HL-60 (cell line): Measurements from ENCODE around the gene MTG2.

Experiments used
- DNase-seq, 2 experiments: peaks; one replicate each; pipeline ENCODE4 v3.0.0-alpha.2; 2010 to 2020; ENCODE audit warnings: low read depth in 1 of 2, low spot score in 1 of 2
- H3K27ac ChIP-seq: fragments of 250-450 bp; sonication (Bioruptor Pico); replicated peaks from 2 replicates; pipeline ENCODE4 v1.5.1; 2020; ENCODE audit warnings: mild to moderate bottlenecking, moderate library complexity
- H3K27me3 ChIP-seq: fragments of 250-450 bp; sonication (Bioruptor Pico); 2 replicates; pipeline ENCODE4 v1.5.1; 2021; ENCODE audit warnings: mild to moderate bottlenecking, moderate library complexity; ENCODE audit not compliant: insufficient read depth, poor library complexity, severe bottlenecking
- H3K4me3 ChIP-seq: replicated peaks from 2 replicates; pipeline ENCODE4 v1.5.1; 2011; ENCODE audit warnings: mild to moderate bottlenecking, control low read depth, low read length; ENCODE audit not compliant: insufficient read depth
- GABPA ChIP-seq: IDR thresholded peaks from 2 replicates; pipeline ENCODE4 v1.6.1; 2012; ENCODE audit warnings: low read depth
- POLR2AphosphoS5 ChIP-seq: IDR thresholded peaks from 2 replicates; pipeline ENCODE4 v1.6.1; 2012; ENCODE audit warnings: low read depth
- SPI1 ChIP-seq: IDR thresholded peaks from 2 replicates; pipeline ENCODE4 v1.6.1; 2012; ENCODE audit warnings: low read depth, mild to moderate bottlenecking, borderline replicate concordance
- TF ChIP-seq, protein P1 (sequence below): IDR thresholded peaks from one replicate; pipeline ENCODE4 v1.5.1; 2011; ENCODE audit warnings: low read length, control low read depth, inconsistent platforms; ENCODE audit not compliant: insufficient read depth
- TF ChIP-seq, protein P2 (sequence below): IDR thresholded peaks from 2 replicates; pipeline ENCODE4 v1.6.1; 2012; ENCODE audit warnings: low read depth; ENCODE audit not compliant: insufficient replicate concordance

MTG2 gene

DNA sequence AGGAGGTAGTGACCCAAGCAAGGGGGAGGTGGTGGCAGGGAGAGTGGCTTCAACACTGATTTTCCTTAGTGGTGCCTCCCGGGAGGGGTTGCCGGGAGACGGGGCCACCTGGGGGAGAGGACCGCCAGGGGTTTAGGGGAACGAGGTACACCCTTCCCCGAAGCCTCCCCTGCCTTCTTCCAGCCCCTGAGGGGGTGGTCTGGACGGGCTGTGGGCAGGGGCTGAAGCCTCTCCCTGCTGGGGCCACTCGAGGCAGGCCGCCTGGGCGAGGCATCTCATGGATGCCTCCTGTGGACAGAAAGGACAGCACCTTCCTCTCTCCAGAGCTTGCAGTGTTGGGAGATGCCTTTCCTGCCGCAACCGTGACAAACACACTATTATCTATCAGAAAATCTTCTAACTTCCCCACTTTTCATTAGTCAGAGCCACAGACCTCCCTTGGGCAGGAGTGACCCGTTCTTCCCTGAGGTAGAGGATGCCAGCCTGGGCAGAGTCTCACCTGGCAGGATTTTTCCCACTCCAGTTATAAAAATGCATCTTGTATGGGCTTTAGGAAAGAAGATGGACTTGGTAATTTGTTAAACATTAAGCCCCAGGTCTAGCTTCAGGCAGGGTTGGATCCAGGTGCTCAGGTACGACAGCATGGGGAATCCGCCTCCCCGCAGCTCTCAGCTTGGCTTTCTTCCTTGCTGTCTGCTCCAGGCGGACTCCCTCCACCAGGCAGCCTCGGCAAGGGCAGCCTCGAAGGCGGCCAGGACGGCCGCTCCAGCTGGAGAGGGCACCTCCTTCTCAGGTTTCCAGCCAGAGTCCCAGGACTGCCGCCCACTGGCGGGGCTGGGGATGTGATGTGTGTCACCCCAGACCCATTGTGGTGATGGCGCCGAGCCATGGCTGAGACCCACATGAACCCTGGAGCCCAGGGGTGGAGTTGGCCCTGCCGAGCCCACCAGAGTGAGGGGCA, 26.2 kb downstream of the MTG2 start:
- TF ChIP-seq POLR2AphosphoS5 (no peak), SPI1 (no peak)
- TF ChIP-seq, protein P1, sequence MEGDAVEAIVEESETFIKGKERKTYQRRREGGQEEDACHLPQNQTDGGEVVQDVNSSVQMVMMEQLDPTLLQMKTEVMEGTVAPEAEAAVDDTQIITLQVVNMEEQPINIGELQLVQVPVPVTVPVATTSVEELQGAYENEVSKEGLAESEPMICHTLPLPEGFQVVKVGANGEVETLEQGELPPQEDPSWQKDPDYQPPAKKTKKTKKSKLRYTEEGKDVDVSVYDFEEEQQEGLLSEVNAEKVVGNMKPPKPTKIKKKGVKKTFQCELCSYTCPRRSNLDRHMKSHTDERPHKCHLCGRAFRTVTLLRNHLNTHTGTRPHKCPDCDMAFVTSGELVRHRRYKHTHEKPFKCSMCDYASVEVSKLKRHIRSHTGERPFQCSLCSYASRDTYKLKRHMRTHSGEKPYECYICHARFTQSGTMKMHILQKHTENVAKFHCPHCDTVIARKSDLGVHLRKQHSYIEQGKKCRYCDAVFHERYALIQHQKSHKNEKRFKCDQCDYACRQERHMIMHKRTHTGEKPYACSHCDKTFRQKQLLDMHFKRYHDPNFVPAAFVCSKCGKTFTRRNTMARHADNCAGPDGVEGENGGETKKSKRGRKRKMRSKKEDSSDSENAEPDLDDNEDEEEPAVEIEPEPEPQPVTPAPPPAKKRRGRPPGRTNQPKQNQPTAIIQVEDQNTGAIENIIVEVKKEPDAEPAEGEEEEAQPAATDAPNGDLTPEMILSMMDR = no peak
- no peak overlapping the region for H3K27ac ChIP-seq
- no peak for DNase-seq
- H3K27me3 ChIP-seq = peaks cover 21% of the 10 kb centered on the region
- no peak overlapping the region for H3K4me3 ChIP-seq

DNA sequence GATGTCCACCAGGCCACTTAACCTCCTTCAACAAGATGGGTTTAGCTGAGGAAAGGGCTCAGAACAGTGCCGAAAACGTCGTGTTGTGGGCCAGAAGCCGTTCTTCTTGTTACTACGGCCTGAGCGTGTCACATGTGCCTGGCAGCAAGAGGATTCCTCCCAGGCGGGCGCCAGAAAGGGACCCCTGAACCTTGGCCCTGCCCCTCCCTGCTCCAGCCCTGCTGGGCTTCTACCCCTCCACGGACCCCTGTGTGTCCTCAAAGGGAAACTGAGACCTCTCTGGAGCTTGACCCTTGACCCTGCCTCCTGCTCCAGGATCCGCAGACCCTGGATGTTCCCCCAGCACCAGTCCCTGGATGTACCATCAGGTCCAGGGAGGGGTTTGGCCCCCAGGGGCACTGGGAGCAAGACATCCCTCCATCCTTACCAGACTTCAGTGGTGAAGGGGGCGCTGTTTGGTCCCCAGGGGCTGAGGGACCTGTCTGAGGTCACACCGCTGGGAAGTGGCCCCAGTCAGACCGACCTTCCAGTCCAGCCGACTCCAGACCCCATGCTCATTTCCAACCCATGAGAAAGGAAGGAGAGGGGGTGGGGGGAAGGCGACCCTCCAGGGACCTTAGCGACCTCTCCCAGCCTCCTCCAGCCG, 27.1 kb downstream of the MTG2 start:
- Histone ChIP-seq H3K27me3 (peaks cover 24% of the 10 kb centered on the region), H3K4me3 (no peak overlapping the region), H3K27ac (no peak overlapping the region)
- no peak for DNase-seq
- TF ChIP-seq, protein P1 = no peak
- TF ChIP-seq SPI1 (no peak), POLR2AphosphoS5 (no peak), GABPA (no peak)
- TF ChIP-seq, protein P2, sequence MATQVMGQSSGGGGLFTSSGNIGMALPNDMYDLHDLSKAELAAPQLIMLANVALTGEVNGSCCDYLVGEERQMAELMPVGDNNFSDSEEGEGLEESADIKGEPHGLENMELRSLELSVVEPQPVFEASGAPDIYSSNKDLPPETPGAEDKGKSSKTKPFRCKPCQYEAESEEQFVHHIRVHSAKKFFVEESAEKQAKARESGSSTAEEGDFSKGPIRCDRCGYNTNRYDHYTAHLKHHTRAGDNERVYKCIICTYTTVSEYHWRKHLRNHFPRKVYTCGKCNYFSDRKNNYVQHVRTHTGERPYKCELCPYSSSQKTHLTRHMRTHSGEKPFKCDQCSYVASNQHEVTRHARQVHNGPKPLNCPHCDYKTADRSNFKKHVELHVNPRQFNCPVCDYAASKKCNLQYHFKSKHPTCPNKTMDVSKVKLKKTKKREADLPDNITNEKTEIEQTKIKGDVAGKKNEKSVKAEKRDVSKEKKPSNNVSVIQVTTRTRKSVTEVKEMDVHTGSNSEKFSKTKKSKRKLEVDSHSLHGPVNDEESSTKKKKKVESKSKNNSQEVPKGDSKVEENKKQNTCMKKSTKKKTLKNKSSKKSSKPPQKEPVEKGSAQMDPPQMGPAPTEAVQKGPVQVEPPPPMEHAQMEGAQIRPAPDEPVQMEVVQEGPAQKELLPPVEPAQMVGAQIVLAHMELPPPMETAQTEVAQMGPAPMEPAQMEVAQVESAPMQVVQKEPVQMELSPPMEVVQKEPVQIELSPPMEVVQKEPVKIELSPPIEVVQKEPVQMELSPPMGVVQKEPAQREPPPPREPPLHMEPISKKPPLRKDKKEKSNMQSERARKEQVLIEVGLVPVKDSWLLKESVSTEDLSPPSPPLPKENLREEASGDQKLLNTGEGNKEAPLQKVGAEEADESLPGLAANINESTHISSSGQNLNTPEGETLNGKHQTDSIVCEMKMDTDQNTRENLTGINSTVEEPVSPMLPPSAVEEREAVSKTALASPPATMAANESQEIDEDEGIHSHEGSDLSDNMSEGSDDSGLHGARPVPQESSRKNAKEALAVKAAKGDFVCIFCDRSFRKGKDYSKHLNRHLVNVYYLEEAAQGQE = no peak

DNA sequence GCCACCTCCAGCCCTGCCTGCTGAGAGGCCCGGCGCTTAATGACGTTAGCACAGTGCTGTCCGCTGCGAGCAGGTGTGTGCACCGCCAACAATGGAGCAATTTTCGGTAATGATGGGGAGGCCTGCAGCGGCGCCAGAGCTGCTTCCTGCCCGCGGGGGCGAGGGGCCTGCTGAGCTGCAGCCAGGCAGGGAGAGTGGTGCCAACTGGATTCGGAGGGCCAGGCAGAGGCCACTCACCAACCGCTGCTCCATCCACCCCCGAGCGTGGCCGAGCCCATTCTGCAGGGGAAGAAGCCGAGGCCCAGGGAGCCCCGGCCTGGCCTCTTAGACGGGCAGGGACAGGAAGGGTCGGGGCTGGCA, 27.6 kb downstream of the MTG2 start:
- no peak for DNase-seq
- Histone ChIP-seq H3K4me3 (no peak overlapping the region), H3K27me3 (peaks cover 29% of the 10 kb centered on the region), H3K27ac (no peak overlapping the region)
- no peak for TF ChIP-seq POLR2AphosphoS5
- TF ChIP-seq, protein P2 = no peak
- no peak for TF ChIP-seq SPI1
- no peak for TF ChIP-seq GABPA
- TF ChIP-seq, protein P1 = no peak
